WERI-Rb-1 (cell line): ENCODE measurements around the gene MYOD1.

ENCODE experiments used
- DNase-seq: peaks from one replicate; pipeline ENCODE4 v3.0.0-alpha.2; 2020
- H3K27ac ChIP-seq: fragments of 250-450 bp; sonication (Bioruptor Pico); 2 replicates; pipeline ENCODE4 v1.5.1; 2020; ENCODE audit warnings: mild to moderate bottlenecking, moderate library complexity
- H3K27me3 ChIP-seq: fragments of 250-450 bp; sonication (Bioruptor Pico); 2 replicates; pipeline ENCODE4 v1.5.1; 2021; ENCODE audit warnings: mild to moderate bottlenecking, low read depth, moderate library complexity; ENCODE audit not compliant: insufficient read depth, severe bottlenecking
- H3K36me3 ChIP-seq: fragments of 250-450 bp; sonication (Bioruptor Pico); 2 replicates; pipeline ENCODE4 v1.5.1; 2020; ENCODE audit warnings: mild to moderate bottlenecking, moderate library complexity
- H3K4me3 ChIP-seq: 2 replicates; pipeline ENCODE4 v1.5.1; 2011; ENCODE audit warnings: low read depth, mild to moderate bottlenecking, control low read depth, low read length
- H3K9me3 ChIP-seq: fragments of 250-450 bp; sonication (Bioruptor Pico); 2 replicates; pipeline ENCODE4 v1.5.1; 2021; ENCODE audit warnings: mild to moderate bottlenecking, moderate library complexity; ENCODE audit not compliant: severe bottlenecking
- CTCF ChIP-seq: IDR thresholded peaks from 2 replicates; pipeline ENCODE4 v1.5.1; 2011; ENCODE audit warnings: low read depth, mild to moderate bottlenecking, control low read depth, inconsistent platforms, low read length

The MYOD1 gene

GRCh38 chr11:17684550-17684949 lies 34.8 kb upstream of the MYOD1 start:
- Histone ChIP-seq H3K9me3 (no peaks in the 10 kb centered on the region), H3K27ac (peak overlapping the region; percentile 18), H3K27me3 (no peaks in the 10 kb centered on the region), H3K36me3 (no peaks in the 10 kb centered on the region), H3K4me3 (no peak overlapping the region)
- no peak for TF ChIP-seq CTCF
- no peak for DNase-seq

- TF ChIP-seq CTCF: no peak
- peak; percentile 94 for DNase-seq
- no peaks in the 10 kb centered on the region for H3K27me3 ChIP-seq
- H3K36me3 ChIP-seq: no peaks in the 10 kb centered on the region
- no peak overlapping the region for H3K4me3 ChIP-seq
- peak overlapping the region; percentile 63 for H3K27ac ChIP-seq
- no peaks in the 10 kb centered on the region for H3K9me3 ChIP-seq
These were observed 33.0 kb upstream of the MYOD1 start for GRCh38 chr11:17686231-17686980.

GRCh38 chr11:17687946-17688670 lies 31.3 kb upstream of the MYOD1 start:
- Histone ChIP-seq H3K9me3 (peaks cover 6% of the 10 kb centered on the region), H3K27ac (peak overlapping the region; percentile 47), H3K4me3 (no peak overlapping the region), H3K27me3 (no peaks in the 10 kb centered on the region), H3K36me3 (no peaks in the 10 kb centered on the region)
- TF ChIP-seq CTCF: no peak
- DNase-seq: peak; percentile 87

- DNase-seq: peak; percentile 64
- Histone ChIP-seq H3K36me3 (no peaks in the 10 kb centered on the region), H3K4me3 (no peak overlapping the region), H3K27ac (peak overlapping the region; percentile 56), H3K9me3 (peaks cover 8% of the 10 kb centered on the region), H3K27me3 (no peaks in the 10 kb centered on the region)
- no peak for TF ChIP-seq CTCF
These were observed 27.8 kb upstream of the MYOD1 start for GRCh38 chr11:17691550-17691949.

GRCh38 chr11:17691976-17692375 lies 27.4 kb upstream of the MYOD1 start:
- H3K36me3 ChIP-seq: no peaks in the 10 kb centered on the region
- H3K4me3 ChIP-seq: no peak overlapping the region
- no peak for DNase-seq
- no peaks in the 10 kb centered on the region for H3K27me3 ChIP-seq
- peak overlapping the region; percentile 56 for H3K27ac ChIP-seq
- H3K9me3 ChIP-seq: peaks cover 8% of the 10 kb centered on the region
- TF ChIP-seq CTCF: no peak
